Ishikawa (cell line): Measurements from ENCODE around the gene RAD51.

Experiments used
- CEBPB ChIP-seq: IDR thresholded peaks from 2 replicates; pipeline ENCODE4 v1.6.1; 2012
- CREB1 ChIP-seq: IDR thresholded peaks from 2 replicates; pipeline ENCODE4 v1.6.1; 2012; ENCODE audit warnings: low read depth
- EGR1 ChIP-seq: IDR thresholded peaks from 2 replicates; pipeline ENCODE4 v1.6.1; 2012
- EP300 ChIP-seq: IDR thresholded peaks from 2 replicates; pipeline ENCODE4 v1.6.1; 2012; ENCODE audit warnings: borderline replicate concordance
- FOXM1 ChIP-seq: IDR thresholded peaks from 2 replicates; pipeline ENCODE4 v1.6.1; 2012; ENCODE audit warnings: low read depth, borderline replicate concordance
- NFIC ChIP-seq: IDR thresholded peaks from 2 replicates; pipeline ENCODE4 v1.6.1; 2012
- RAD21 ChIP-seq: IDR thresholded peaks from 2 replicates; pipeline ENCODE4 v1.6.1; 2012; ENCODE audit warnings: low read depth
- REST ChIP-seq: IDR thresholded peaks from 2 replicates; pipeline ENCODE4 v1.6.1; 2012; ENCODE audit warnings: low read depth, mild to moderate bottlenecking
- TAF1 ChIP-seq: IDR thresholded peaks from 2 replicates; pipeline ENCODE4 v1.6.1; 2012; ENCODE audit warnings: low read depth, mild to moderate bottlenecking
- TCF12 ChIP-seq: IDR thresholded peaks from 2 replicates; pipeline ENCODE4 v1.6.1; 2012; ENCODE audit warnings: low read depth
- TEAD4 ChIP-seq: IDR thresholded peaks from 2 replicates; pipeline ENCODE4 v1.6.1; 2012
- USF1 ChIP-seq: IDR thresholded peaks from 2 replicates; pipeline ENCODE4 v1.6.1; 2012
- YY1 ChIP-seq: IDR thresholded peaks from 2 replicates; pipeline ENCODE4 v1.6.1; 2012; ENCODE audit warnings: low read depth
- ZBTB7A ChIP-seq: IDR thresholded peaks from 2 replicates; pipeline ENCODE4 v1.6.1; 2012; ENCODE audit warnings: low read depth
- TF ChIP-seq, protein P1 (sequence below): IDR thresholded peaks from 2 replicates; pipeline ENCODE4 v1.6.1; 2012

RAD51 gene

GRCh38 chr15:40739854-40740253 lies 44.9 kb downstream of the RAD51 start:
- TF ChIP-seq, protein P1, sequence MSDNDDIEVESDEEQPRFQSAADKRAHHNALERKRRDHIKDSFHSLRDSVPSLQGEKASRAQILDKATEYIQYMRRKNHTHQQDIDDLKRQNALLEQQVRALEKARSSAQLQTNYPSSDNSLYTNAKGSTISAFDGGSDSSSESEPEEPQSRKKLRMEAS: no peak
- TF ChIP-seq EGR1 (no peak), ZBTB7A (no peak), TEAD4 (no peak), EP300 (no peak), USF1 (no peak), FOXM1 (no peak), TCF12 (no peak), REST (no peak), CREB1 (no peak)

- TF ChIP-seq TCF12 (no peak), FOXM1 (no peak), EGR1 (no peak)
Observed at GRCh38 chr15:40743485-40743901, 48.5 kb downstream of the RAD51 start.

- no peak for TF ChIP-seq FOXM1
- TF ChIP-seq CEBPB: no peak
- no peak for TF ChIP-seq EGR1
- TF ChIP-seq EP300: no peak
- no peak for TF ChIP-seq TCF12
- no peak for TF ChIP-seq TAF1
- no peak for TF ChIP-seq NFIC
- no peak for TF ChIP-seq CREB1
- TF ChIP-seq REST: no peak
- no peak for TF ChIP-seq RAD21
- TF ChIP-seq USF1: no peak
- no peak for TF ChIP-seq YY1
- TF ChIP-seq, protein P1: no peak
- no peak for TF ChIP-seq ZBTB7A
- no peak for TF ChIP-seq TEAD4
Observed at GRCh38 chr15:40743921-40744814, 49.2 kb downstream of the RAD51 start.

GRCh38 chr15:40744815-40745152 lies 49.8 kb downstream of the RAD51 start:
- TF ChIP-seq ZBTB7A: no peak
- TF ChIP-seq CREB1: no peak
- no peak for TF ChIP-seq YY1
- no peak for TF ChIP-seq EGR1
- no peak for TF ChIP-seq TEAD4
- TF ChIP-seq REST: no peak
- TF ChIP-seq TCF12: no peak
- TF ChIP-seq FOXM1: no peak
- TF ChIP-seq CEBPB: no peak

- no peak for TF ChIP-seq TEAD4
- peak; percentile 36; the same call in 1 of the 2 replicates for TF ChIP-seq CEBPB
- TF ChIP-seq FOXM1: no peak
Observed at GRCh38 chr15:40746916-40747418, 52.0 kb downstream of the RAD51 start.
